Esophagus muscularis mucosa (tissue), 4 donors: ENCODE data around the gene SMIM43. TPM values are rescaled to one million over a fixed set of nuclear protein-coding genes. Genes with fewer than 3 reads are reported as not detected.
A peak's percentile ranks its signal among the peaks of the same experiment; 100 is the strongest.

ENCODE experiments used
- DNase-seq: peaks from one replicate; pipeline ENCODE4 v3.0.0-alpha.2; 2017; ENCODE audit errors: extremely low spot score
- H3K27ac ChIP-seq, 4 donors: fragments of 200-600 bp; sonication (generic); replicated peaks in 1 of 4; 1 replicate in 3 of 4; 2 replicates in 1 of 4; pipeline ENCODE4 v1.5.1; 2016 to 2019; ENCODE audit warnings: mild to moderate bottlenecking in 1 of 4
- H3K27me3 ChIP-seq, 4 donors: fragments of 200-600 bp; sonication (generic); one replicate each; pipeline versions ENCODE4 v1.5.1 to v1.6.0; 2016 to 2019
- H3K36me3 ChIP-seq, 4 donors: fragments of 200-600 bp; sonication (generic); one replicate each; pipeline ENCODE4 v1.5.1; 2016 to 2019
- H3K4me1 ChIP-seq, 4 donors: fragments of 200-600 bp; sonication (generic); one replicate each; pipeline ENCODE4 v1.5.1; 2016 to 2019
- H3K4me3 ChIP-seq, 4 donors: fragments of 200-600 bp; sonication (generic); 1 replicate in 2 of 4; 2 replicates in 2 of 4; pipeline ENCODE4 v1.5.1; 2016 to 2019; ENCODE audit warnings: mild to moderate bottlenecking in 4 of 4, moderate library complexity in 1 of 4
- H3K9me3 ChIP-seq, 4 donors: fragments of 200-600 bp; sonication (generic); 1 replicate in 3 of 4; 2 replicates in 1 of 4; pipeline ENCODE4 v1.5.1; 2016 to 2019
- CTCF ChIP-seq, 3 experiments: fragments of 200-600 bp in 2 of 3; fragments of 450-650 bp in 1 of 3; sonication (generic) in 2 of 3; IDR thresholded peaks; one replicate each; pipeline ENCODE4 v1.5.1; 2017 to 2019; ENCODE audit warnings: antibody characterized with exemption in 3 of 3, mild to moderate bottlenecking in 2 of 3, moderate library complexity in 1 of 3
- EP300 ChIP-seq: sonication (generic); formaldehyde crosslinking; IDR thresholded peaks from one replicate; pipeline ENCODE4 v1.6.1; 2017; ENCODE audit warnings: antibody characterized with exemption
- POLR2A ChIP-seq: fragments of 450-650 bp; IDR thresholded peaks from one replicate; pipeline ENCODE4 v1.6.1; 2017; ENCODE audit warnings: antibody characterized with exemption, moderate library complexity, mild to moderate bottlenecking, low read depth
- POLR2AphosphoS5 ChIP-seq, 2 donors: sonication (generic); formaldehyde crosslinking; IDR thresholded peaks; one replicate each; pipeline ENCODE4 v1.6.1; 2017; ENCODE audit warnings: antibody characterized with exemption in 2 of 2
- WGBS: methylation state at CpG from one replicate; pipeline ENCODE4 v1.1.5; 2018; 5-methylcytosine and 5-hydroxymethylcytosine counted together
- intact Hi-C: fragments of 100-400 bp; cut with DNase I; formaldehyde crosslinking; loops from one replicate; pipeline ENCODE4 v1.15.1; 2023
- total RNA-seq, 4 donors: library from RNA; depleted of rRNA; stranded (reverse); fragments of >200 nt; gene quantifications; one replicate each; pipeline versions ENCODE4 v1.1.0 to v1.2.1, GENCODE V29; 2016

The SMIM43 gene
- total RNA-seq, 4 donors from 2014 or later, result 0.46 to 1.2 (median 0.66) TPM

GRCh38 chr4:121721700-121722099 lies 43.3 kb downstream of the SMIM43 start:
- intact Hi-C loops, result no loop called here
- 77% methylated on average over 1 of the region's 1 CpG for whole genome bisulfite sequencing
- no peak for DNase-seq

GRCh38 chr4:121720109-121720508 lies 44.9 kb downstream of the SMIM43 start:
- intact Hi-C loops, result no loop called here
- Histone ChIP-seq H3K4me1 (no peaks in the 10 kb centered on the region), H3K27me3 (no peaks in the 10 kb centered on the region), H3K27ac (no peak overlapping the region), H3K9me3 (no peaks in the 10 kb centered on the region), H3K4me3 (no peak overlapping the region), H3K36me3 (no peaks in the 10 kb centered on the region)
- TF ChIP-seq POLR2A, result no peak
- no peak for TF ChIP-seq POLR2AphosphoS5 (IDR thresholded peaks at IDR 0.05)
- no peak for TF ChIP-seq EP300
- TF ChIP-seq CTCF (IDR thresholded peaks at IDR 0.05), result no peak
- 81% methylated on average over 1 of the region's 1 CpG for WGBS
- no peak for DNase-seq

More at GRCh38 chr4:121721700-121722099, 43.3 kb downstream of the SMIM43 start:
- Histone ChIP-seq H3K4me3 (no peak overlapping the region), H3K36me3 (no peaks in the 10 kb centered on the region), H3K9me3 (no peaks in the 10 kb centered on the region), H3K4me1 (no peaks in the 10 kb centered on the region), H3K27me3 (no peaks in the 10 kb centered on the region), H3K27ac (no peak overlapping the region)
- no peak for TF ChIP-seq EP300
- TF ChIP-seq POLR2AphosphoS5 (IDR thresholded peaks at IDR 0.05), result no peak
- no peak for TF ChIP-seq CTCF (IDR thresholded peaks at IDR 0.05)
- TF ChIP-seq POLR2A, result no peak

GRCh38 chr4:121717680-121718237 lies 47.2 kb downstream of the SMIM43 start:
- no peaks in the 10 kb centered on the region for H3K4me1 ChIP-seq
- no peaks in the 10 kb centered on the region for H3K9me3 ChIP-seq
- 90% methylated on average over 3 of the region's 4 CpGs for WGBS
- intact Hi-C loops, result no loop called here
- no peak overlapping the region for H3K4me3 ChIP-seq
- TF ChIP-seq POLR2A (no peak), POLR2AphosphoS5 (IDR thresholded peaks at IDR 0.05) (peak in 1 of 2 donors; percentile 26), CTCF (IDR thresholded peaks at IDR 0.05) (no peak), EP300 (no peak)
- H3K36me3 ChIP-seq, result no peaks in the 10 kb centered on the region
- no peak for DNase-seq
- peak overlapping the region in 2 of 4 donors; percentile 10 to 20 for H3K27ac ChIP-seq
- H3K27me3 ChIP-seq, result no peaks in the 10 kb centered on the region

- DNase-seq, result no peak
- 78% methylated on average over 4 of the region's 4 CpGs for WGBS
- Histone ChIP-seq H3K4me1 (peaks cover 6 to 11% (median 7%) of the 10 kb centered on the region in 4 donors), H3K36me3 (no peaks in the 10 kb centered on the region), H3K27ac (no peak overlapping the region), H3K4me3 (no peak overlapping the region), H3K27me3 (no peaks in the 10 kb centered on the region), H3K9me3 (no peaks in the 10 kb centered on the region)
- intact Hi-C loops, result no loop called here
- TF ChIP-seq EP300, result no peak
- TF ChIP-seq POLR2A, result no peak
- no peak for TF ChIP-seq CTCF (IDR thresholded peaks at IDR 0.05)
- no peak for TF ChIP-seq POLR2AphosphoS5 (IDR thresholded peaks at IDR 0.05)
Measured at GRCh38 chr4:121714548-121714947, 50.4 kb downstream of the SMIM43 start.

GRCh38 chr4:121712783-121713182 lies 52.2 kb downstream of the SMIM43 start:
- no peaks in the 10 kb centered on the region for H3K36me3 ChIP-seq
- H3K4me3 ChIP-seq, result no peak overlapping the region
- peak overlapping the region in 2 of 4 donors; percentile 73 to 79 for H3K27ac ChIP-seq
- peaks cover 6 to 11% (median 7%) of the 10 kb centered on the region in 4 donors for H3K4me1 ChIP-seq
- TF ChIP-seq CTCF (IDR thresholded peaks at IDR 0.05) (no peak), EP300 (no peak), POLR2A (no peak), POLR2AphosphoS5 (IDR thresholded peaks at IDR 0.05) (no peak)
- 88% methylated on average over 4 of the region's 4 CpGs for WGBS
- DNase-seq, result no peak
- no peaks in the 10 kb centered on the region for H3K9me3 ChIP-seq
- intact Hi-C loops, result no loop called here
- no peaks in the 10 kb centered on the region for H3K27me3 ChIP-seq
